ENCODE results near the gene MTFP1.

DNA sequence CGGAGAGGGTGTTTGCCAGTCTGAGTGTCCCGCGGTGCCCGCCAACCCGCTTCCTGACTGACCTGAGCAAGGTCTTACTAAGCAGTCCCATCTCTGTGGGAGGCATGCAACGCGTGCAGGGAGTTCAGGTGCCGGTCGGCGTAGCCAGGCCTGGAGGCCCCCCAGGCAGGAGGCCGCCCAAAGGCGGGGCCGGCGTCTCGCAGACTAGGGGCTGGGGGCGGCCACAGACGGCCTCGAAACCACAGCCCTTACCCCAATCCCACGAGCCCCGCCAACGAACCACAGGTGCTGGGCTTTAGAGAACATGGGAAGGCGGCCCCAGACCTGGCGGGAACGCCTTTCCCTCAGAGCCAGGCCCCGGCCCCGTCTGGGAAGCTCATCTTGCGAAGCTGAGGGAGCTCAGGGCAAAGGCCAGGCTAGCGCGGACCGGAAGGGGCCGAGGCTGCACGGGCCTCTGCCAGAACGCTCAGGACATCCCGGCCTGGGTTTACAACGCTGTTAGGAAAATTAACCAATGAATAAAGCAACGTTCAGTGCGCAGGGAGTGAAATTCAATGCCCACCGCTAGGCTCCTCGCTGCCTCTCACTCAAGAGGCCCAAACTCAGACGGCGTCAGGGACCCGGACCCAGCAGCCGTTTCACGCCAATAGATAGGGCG lies 2.1 kb upstream of the MTFP1 start:
- no peak for TF ChIP-seq CTCF (IDR thresholded peaks at IDR 0.05)
- TF ChIP-seq POLR2A (IDR thresholded peaks at IDR 0.05): peak in 1 of 2 donors; percentile 85

Data from lower leg skin (tissue), 3 donors.